GM06990 (cell line): ENCODE measurements around the gene SLC26A4.

ENCODE experiments used
- DNase-seq: peaks from one replicate; pipeline ENCODE4 v3.0.0-alpha.2; 2011; ENCODE audit not compliant: insufficient read length; ENCODE audit errors: extremely low read depth
- H3K27me3 ChIP-seq: replicated peaks from 2 replicates; pipeline ENCODE4 v1.6.0; 2011; ENCODE audit warnings: low read length; ENCODE audit not compliant: control insufficient read depth, insufficient read depth
- H3K36me3 ChIP-seq: 2 replicates; pipeline ENCODE4 v1.5.1; 2011; ENCODE audit warnings: low read length; ENCODE audit not compliant: control insufficient read depth, insufficient read depth
- H3K4me3 ChIP-seq: replicated peaks from 2 replicates; pipeline ENCODE4 v1.5.1; 2011; ENCODE audit warnings: low read depth, mild to moderate bottlenecking, control low read depth, low read length
- CTCF ChIP-seq: IDR thresholded peaks from 2 replicates; pipeline ENCODE4 v1.5.1; 2011; ENCODE audit warnings: low read length, control low read depth, mild to moderate bottlenecking, inconsistent platforms; ENCODE audit not compliant: insufficient read depth, poor library complexity, severe bottlenecking

Gene SLC26A4

GRCh38 chr7:107690084-107690483, 29.5 kb downstream of the SLC26A4 start:
- DNase-seq: no peak
- H3K36me3 ChIP-seq: no peaks in the 10 kb centered on the region
- no peak overlapping the region for H3K4me3 ChIP-seq
- no peaks in the 10 kb centered on the region; the same call in none of the 2 replicates for H3K27me3 ChIP-seq
- TF ChIP-seq CTCF: no peak

GRCh38 chr7:107690611-107691010, 30.0 kb downstream of the SLC26A4 start:
- Histone ChIP-seq H3K4me3 (no peak overlapping the region), H3K36me3 (no peaks in the 10 kb centered on the region), H3K27me3 (no peaks in the 10 kb centered on the region; the same call in none of the 2 replicates)
- DNase-seq: no peak
- no peak for TF ChIP-seq CTCF

GRCh38 chr7:107691716-107692115, 31.1 kb downstream of the SLC26A4 start:
- no peak overlapping the region for H3K4me3 ChIP-seq
- H3K36me3 ChIP-seq: no peaks in the 10 kb centered on the region
- DNase-seq: no peak
- H3K27me3 ChIP-seq: no peaks in the 10 kb centered on the region; the same call in none of the 2 replicates
- TF ChIP-seq CTCF: no peak

- Histone ChIP-seq H3K4me3 (no peak overlapping the region), H3K36me3 (no peaks in the 10 kb centered on the region), H3K27me3 (no peaks in the 10 kb centered on the region; the same call in none of the 2 replicates)
- no peak for TF ChIP-seq CTCF
- DNase-seq: no peak
Measured at GRCh38 chr7:107692501-107692900, 31.9 kb downstream of the SLC26A4 start.

- Histone ChIP-seq H3K27me3 (no peaks in the 10 kb centered on the region; the same call in none of the 2 replicates), H3K36me3 (no peaks in the 10 kb centered on the region), H3K4me3 (no peak overlapping the region)
- no peak for TF ChIP-seq CTCF
- no peak for DNase-seq
Measured at GRCh38 chr7:107693396-107693795, 32.8 kb downstream of the SLC26A4 start.

GRCh38 chr7:107694386-107694785, 33.8 kb downstream of the SLC26A4 start:
- DNase-seq: no peak
- no peak for TF ChIP-seq CTCF
- no peaks in the 10 kb centered on the region for H3K36me3 ChIP-seq
- H3K27me3 ChIP-seq: no peaks in the 10 kb centered on the region; the same call in none of the 2 replicates
- H3K4me3 ChIP-seq: no peak overlapping the region
